Panc1 (cell line): ENCODE results near the gene PYHIN1.

Experiments
- POLR2AphosphoS5 ChIP-seq: IDR thresholded peaks from 2 replicates; pipeline ENCODE4 v1.6.1; 2012; ENCODE audit warnings: mild to moderate bottlenecking, low read depth, low read length, moderate library complexity
- TF ChIP-seq, protein P1 (sequence below): fragments of 450-650 bp; IDR thresholded peaks from 2 replicates; pipeline ENCODE4 v1.5.1; 2017; ENCODE audit warnings: mild to moderate bottlenecking
- TF ChIP-seq, protein P2 (sequence below), 2 experiments: IDR thresholded peaks; 2 replicates each; pipeline ENCODE4 v1.6.1; 2011 to 2012; ENCODE audit warnings: low read depth in 2 of 2, control low read depth in 1 of 2, low read length in 1 of 2, mild to moderate bottlenecking in 1 of 2, moderate library complexity in 1 of 2; ENCODE audit not compliant: insufficient read depth in 1 of 2

DNA sequence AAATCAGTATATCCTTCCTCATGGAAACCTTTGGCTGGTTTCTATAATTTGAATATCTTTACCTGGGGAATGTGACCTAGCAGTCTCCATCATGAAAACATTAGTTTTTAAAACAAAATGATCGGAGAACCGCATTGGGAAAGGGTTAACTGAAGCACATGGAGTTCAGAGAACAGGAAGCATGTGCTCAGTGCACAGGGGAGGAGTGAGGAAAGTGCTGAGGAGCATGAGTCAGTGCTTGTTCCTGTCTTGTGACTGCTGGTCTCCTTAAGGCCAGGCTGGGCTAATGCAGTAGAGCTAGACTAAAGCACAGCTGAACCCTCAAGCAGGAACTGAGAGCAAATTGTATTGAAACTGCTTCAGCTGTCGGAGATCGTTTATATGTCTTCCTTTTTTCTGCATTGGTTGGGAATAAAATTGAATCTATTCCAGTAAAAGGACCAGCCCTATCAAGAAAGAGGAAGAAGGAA is 84.1 kb downstream of the PYHIN1 start:
- TF ChIP-seq, protein P1, sequence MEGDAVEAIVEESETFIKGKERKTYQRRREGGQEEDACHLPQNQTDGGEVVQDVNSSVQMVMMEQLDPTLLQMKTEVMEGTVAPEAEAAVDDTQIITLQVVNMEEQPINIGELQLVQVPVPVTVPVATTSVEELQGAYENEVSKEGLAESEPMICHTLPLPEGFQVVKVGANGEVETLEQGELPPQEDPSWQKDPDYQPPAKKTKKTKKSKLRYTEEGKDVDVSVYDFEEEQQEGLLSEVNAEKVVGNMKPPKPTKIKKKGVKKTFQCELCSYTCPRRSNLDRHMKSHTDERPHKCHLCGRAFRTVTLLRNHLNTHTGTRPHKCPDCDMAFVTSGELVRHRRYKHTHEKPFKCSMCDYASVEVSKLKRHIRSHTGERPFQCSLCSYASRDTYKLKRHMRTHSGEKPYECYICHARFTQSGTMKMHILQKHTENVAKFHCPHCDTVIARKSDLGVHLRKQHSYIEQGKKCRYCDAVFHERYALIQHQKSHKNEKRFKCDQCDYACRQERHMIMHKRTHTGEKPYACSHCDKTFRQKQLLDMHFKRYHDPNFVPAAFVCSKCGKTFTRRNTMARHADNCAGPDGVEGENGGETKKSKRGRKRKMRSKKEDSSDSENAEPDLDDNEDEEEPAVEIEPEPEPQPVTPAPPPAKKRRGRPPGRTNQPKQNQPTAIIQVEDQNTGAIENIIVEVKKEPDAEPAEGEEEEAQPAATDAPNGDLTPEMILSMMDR = no peak
- TF ChIP-seq, protein P2, sequence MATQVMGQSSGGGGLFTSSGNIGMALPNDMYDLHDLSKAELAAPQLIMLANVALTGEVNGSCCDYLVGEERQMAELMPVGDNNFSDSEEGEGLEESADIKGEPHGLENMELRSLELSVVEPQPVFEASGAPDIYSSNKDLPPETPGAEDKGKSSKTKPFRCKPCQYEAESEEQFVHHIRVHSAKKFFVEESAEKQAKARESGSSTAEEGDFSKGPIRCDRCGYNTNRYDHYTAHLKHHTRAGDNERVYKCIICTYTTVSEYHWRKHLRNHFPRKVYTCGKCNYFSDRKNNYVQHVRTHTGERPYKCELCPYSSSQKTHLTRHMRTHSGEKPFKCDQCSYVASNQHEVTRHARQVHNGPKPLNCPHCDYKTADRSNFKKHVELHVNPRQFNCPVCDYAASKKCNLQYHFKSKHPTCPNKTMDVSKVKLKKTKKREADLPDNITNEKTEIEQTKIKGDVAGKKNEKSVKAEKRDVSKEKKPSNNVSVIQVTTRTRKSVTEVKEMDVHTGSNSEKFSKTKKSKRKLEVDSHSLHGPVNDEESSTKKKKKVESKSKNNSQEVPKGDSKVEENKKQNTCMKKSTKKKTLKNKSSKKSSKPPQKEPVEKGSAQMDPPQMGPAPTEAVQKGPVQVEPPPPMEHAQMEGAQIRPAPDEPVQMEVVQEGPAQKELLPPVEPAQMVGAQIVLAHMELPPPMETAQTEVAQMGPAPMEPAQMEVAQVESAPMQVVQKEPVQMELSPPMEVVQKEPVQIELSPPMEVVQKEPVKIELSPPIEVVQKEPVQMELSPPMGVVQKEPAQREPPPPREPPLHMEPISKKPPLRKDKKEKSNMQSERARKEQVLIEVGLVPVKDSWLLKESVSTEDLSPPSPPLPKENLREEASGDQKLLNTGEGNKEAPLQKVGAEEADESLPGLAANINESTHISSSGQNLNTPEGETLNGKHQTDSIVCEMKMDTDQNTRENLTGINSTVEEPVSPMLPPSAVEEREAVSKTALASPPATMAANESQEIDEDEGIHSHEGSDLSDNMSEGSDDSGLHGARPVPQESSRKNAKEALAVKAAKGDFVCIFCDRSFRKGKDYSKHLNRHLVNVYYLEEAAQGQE (IDR thresholded peaks at IDR 0.05; ENCODE audit: insufficient read depth in 1 of 2, low read depth in 2 of 2, low read length in 1 of 2) = no peak
- TF ChIP-seq POLR2AphosphoS5 = no peak
